ENCODE measurements around the gene GSTM5.
A peak's percentile ranks its signal among the peaks of the same experiment; 100 is the strongest.
"Not testable (repeated sequence)": the region's sequence is repeated elsewhere in the genome, so short reads cannot be mapped to it uniquely, and the experiment has no call there.

The GSTM5 gene

GRCh38 chr1:109732390-109732881 lies 20.4 kb downstream of the GSTM5 start:
- ATAC-seq = peak; percentile 21; the same call in 1 of the 3 replicates
- TF ChIP-seq ARNTL (CRISPR knock-in tag; IDR thresholded peaks at IDR 0.05; ENCODE audit: borderline replicate concordance, low read depth) (no peak), CSRNP3 (CRISPR knock-in tag; IDR thresholded peaks at IDR 0.05) (no peak), POU6F1 (CRISPR knock-in tag; IDR thresholded peaks at IDR 0.05; ENCODE audit: borderline replicate concordance, low read depth) (no peak), PPARA (CRISPR knock-in tag; IDR thresholded peaks at IDR 0.05; ENCODE audit: borderline replicate concordance) (no peak), ZNF8 (CRISPR knock-in tag; IDR thresholded peaks at IDR 0.05) (no peak), ISL1 (CRISPR knock-in tag; IDR thresholded peaks at IDR 0.05) (no peak), TOX (CRISPR knock-in tag; IDR thresholded peaks at IDR 0.05; ENCODE audit: borderline replicate concordance) (no peak), ZFP3 (CRISPR knock-in tag; IDR thresholded peaks at IDR 0.05) (no peak)

GRCh38 chr1:109733236-109733870 lies 21.3 kb downstream of the GSTM5 start:
- no peak for ATAC-seq
- TF ChIP-seq GLIS3 (CRISPR knock-in tag; IDR thresholded peaks at IDR 0.05) (no peak), ZNF565 (CRISPR knock-in tag; conservative IDR thresholded peaks at IDR 0.05; ENCODE audit: low read depth) (no peak), BACH2 (CRISPR knock-in tag; IDR thresholded peaks at IDR 0.05; ENCODE audit: borderline replicate concordance) (no peak), TCF4 (CRISPR knock-in tag; IDR thresholded peaks at IDR 0.05; ENCODE audit: borderline replicate concordance) (no peak), RARB (CRISPR knock-in tag; IDR thresholded peaks at IDR 0.05) (no peak), ZFP30 (CRISPR knock-in tag; IDR thresholded peaks at IDR 0.05) (no peak), SNAI2 (CRISPR knock-in tag; IDR thresholded peaks at IDR 0.05) (no peak), CSDC2 (CRISPR knock-in tag; IDR thresholded peaks at IDR 0.05) (no peak), ISL1 (CRISPR knock-in tag; IDR thresholded peaks at IDR 0.05) (no peak)

GRCh38 chr1:109739738-109740614 lies 27.9 kb downstream of the GSTM5 start:
- peak; percentile 96 for ATAC-seq

GRCh38 chr1:109740615-109741373 lies 28.7 kb downstream of the GSTM5 start, which contains the start of gene GSTM3:
TSS of gene GSTM3 (minus strand) at chr1:109741038. CDS start at chr1:109740287, 751 bp downstream.
- peak; percentile 58 for ATAC-seq
- TF ChIP-seq SNAI2 (CRISPR knock-in tag; IDR thresholded peaks at IDR 0.05) = no peak
- TF ChIP-seq BACH2 (CRISPR knock-in tag; IDR thresholded peaks at IDR 0.05; ENCODE audit: borderline replicate concordance) = no peak
- no peak for TF ChIP-seq ZFP30 (CRISPR knock-in tag; IDR thresholded peaks at IDR 0.05)
- no peak for TF ChIP-seq ZC3H10 (CRISPR knock-in tag; IDR thresholded peaks at IDR 0.05)
- TF ChIP-seq GLIS3 (CRISPR knock-in tag; IDR thresholded peaks at IDR 0.05) = no peak
- no peak for TF ChIP-seq ARNTL (CRISPR knock-in tag; IDR thresholded peaks at IDR 0.05; ENCODE audit: borderline replicate concordance, low read depth)
- TF ChIP-seq ZNF8 (CRISPR knock-in tag; IDR thresholded peaks at IDR 0.05) = no peak
- TF ChIP-seq POU6F1 (CRISPR knock-in tag; IDR thresholded peaks at IDR 0.05; ENCODE audit: borderline replicate concordance, low read depth) = no peak

More at GRCh38 chr1:109739738-109740614, 27.9 kb downstream of the GSTM5 start:
- TF ChIP-seq ZFP3 (CRISPR knock-in tag; IDR thresholded peaks at IDR 0.05) = no peak
- no peak for TF ChIP-seq TOX (CRISPR knock-in tag; IDR thresholded peaks at IDR 0.05; ENCODE audit: borderline replicate concordance)

GRCh38 chr1:109748311-109748710 lies 36.3 kb downstream of the GSTM5 start:
- not testable (repeated sequence) for ATAC-seq
